Measurements from ENCODE around the gene BCL2L1. TPM values are rescaled to one million over a fixed set of nuclear protein-coding genes. Genes with fewer than 3 reads are reported as not detected.

The BCL2L1 gene
- polyA plus RNA-seq, 1 of the 3 experiments (the other 2 are of a cell fraction), result 99.9 TPM

DNA sequence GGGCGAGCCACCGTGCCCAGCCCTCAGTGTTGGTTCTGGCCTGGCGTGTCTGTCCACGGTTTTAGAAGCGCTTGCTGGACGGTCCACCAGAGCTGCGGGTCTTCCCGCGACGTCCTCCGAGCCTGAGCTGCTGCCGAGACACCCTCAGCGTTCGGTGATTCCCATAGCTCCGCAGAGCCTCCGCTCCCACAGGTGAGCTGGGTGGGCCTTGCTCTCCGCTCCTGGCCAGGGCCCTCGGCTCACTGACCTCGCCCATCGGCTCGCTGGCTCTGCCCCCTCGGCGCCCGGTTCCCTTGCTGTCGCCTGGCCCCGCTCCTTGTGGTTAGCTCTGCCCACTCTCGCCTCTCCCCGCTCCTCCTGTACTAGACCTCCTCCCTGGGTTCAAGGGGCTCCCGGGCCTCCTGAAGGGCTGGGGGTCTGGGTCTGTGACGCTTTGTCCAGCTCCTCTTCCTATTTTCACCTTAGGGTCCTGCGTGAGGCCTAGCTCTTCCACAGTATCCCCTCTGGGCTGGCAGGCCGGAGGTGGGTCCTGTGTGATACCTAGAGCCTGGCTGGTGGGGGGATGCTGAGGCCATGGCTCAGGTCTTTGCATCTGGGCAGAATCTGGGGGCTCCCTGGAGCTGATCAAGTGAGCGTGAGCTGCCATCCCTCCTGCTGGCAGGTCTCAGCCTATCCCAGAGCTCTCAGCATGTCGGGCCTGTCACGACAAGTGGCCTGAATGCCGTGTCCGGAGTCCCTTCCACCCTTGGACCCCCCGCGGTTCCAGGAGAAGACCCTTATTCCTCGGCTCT, 89.9 kb downstream of the BCL2L1 start:
- Histone ChIP-seq H3K9me2 (no peaks in the 10 kb centered on the region), H3K4me3 (ENCODE audit: low read depth in 2 of 2, low read length in 1 of 2) (no peak overlapping the region), H3K79me2 (ENCODE audit: insufficient read depth) (no peaks in the 10 kb centered on the region), H2AFZ (ENCODE audit: low read depth) (no peak overlapping the region), H3K9me3 (no peaks in the 10 kb centered on the region), H3K9ac (no peak overlapping the region), H3K27me3 (ENCODE audit: insufficient read depth) (no peaks in the 10 kb centered on the region), H4K20me1 (ENCODE audit: insufficient read depth) (no peaks in the 10 kb centered on the region), H3K4me1 (ENCODE audit: control insufficient read depth in 1 of 2, insufficient read depth in 2 of 2, low read depth in 1 of 2, low read length in 1 of 2) (peaks cover 0 to 12% of the 10 kb centered on the region in 2 experiments; a peak in 1 of 4 replicates), H3F3A (replicated peaks; ENCODE audit: insufficient read depth) (peaks cover 4% of the 10 kb centered on the region), H3K36me3 (replicated peaks in 1 of 2; ENCODE audit: control insufficient read depth in 1 of 2, insufficient read depth in 2 of 2, low read length in 1 of 2) (no peaks in the 10 kb centered on the region), H3K27ac (ENCODE audit: low read depth in 2 of 2, low read length in 1 of 2) (no peak overlapping the region; a peak in 1 of 4 replicates), H3K4me2 (no peak overlapping the region)
- WGBS (ENCODE audit: low lambda C conversion rate), result 95% methylated on average over 33 of the region's 40 CpGs
- TF ChIP-seq FOXM1 (IDR thresholded peaks at IDR 0.05; ENCODE audit: low read depth) (no peak), CHD2 (IDR thresholded peaks at IDR 0.05; ENCODE audit: low read length, partially characterized antibody) (no peak), POLR2AphosphoS5 (IDR thresholded peaks at IDR 0.05; ENCODE audit: low read depth, low read length) (no peak), SMC3 (IDR thresholded peaks at IDR 0.05; ENCODE audit: low read depth, low read length) (no peak)
- TF ChIP-seq, protein P1, sequence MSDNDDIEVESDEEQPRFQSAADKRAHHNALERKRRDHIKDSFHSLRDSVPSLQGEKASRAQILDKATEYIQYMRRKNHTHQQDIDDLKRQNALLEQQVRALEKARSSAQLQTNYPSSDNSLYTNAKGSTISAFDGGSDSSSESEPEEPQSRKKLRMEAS (IDR thresholded peaks at IDR 0.05; ENCODE audit: low read depth), result no peak
- DNase-seq, result no peak
- CTCF ChIA-PET, result interaction anchor here (0.7 to 6.7 kb wide), 9 partner anchors 18 to 210 kb away, joined by 3 to 84 read pairs (median 4); partner anchors contain the start of genes BCL2L1 and ID1
- POLR2A ChIA-PET, result interaction anchor here (1.2 to 2.7 kb wide), 2 partner anchors 64 to 91 kb away, joined by 4 to 12 read pairs; no protein-coding TSS in a partner anchor

DNA sequence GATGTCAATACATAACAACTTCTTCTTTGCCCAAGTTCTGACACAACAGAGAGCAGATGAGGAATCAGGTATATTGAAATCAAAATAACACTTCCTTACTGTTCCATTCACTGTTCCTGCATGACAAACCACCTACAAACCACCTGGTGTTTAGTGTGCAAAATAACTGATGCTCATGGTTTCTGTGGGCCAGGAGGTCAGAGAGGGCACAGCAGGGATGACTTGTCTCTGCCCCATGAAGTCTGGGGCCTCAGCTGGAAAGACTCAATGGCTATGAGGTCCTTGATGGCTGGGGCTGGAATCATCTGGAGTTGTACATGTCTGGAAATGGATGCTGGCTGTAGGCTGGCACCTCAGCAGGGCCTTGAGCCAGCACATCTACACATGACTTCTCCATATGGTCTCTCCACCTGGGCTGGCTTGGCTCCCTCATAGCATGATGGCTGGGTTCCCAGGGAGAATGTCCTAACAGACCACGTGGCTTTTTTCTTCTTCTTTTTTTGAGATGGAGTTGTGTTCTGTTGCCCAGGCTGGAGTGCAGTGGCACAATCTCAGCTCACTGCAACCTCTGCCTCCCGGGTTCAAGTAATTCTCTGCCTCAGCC, 92.4 kb downstream of the BCL2L1 start:
- no peaks in the 10 kb centered on the region for H3K9me2 ChIP-seq
- no peaks in the 10 kb centered on the region for H3K9me3 ChIP-seq
- CTCF ChIA-PET, result interaction anchor here (0.7 to 6.7 kb wide), 7 partner anchors 17 to 98 kb away, joined by 3 to 53 read pairs (median 3); no protein-coding TSS in a partner anchor
- H4K20me1 ChIP-seq (ENCODE audit: insufficient read depth), result no peaks in the 10 kb centered on the region
- no peaks in the 10 kb centered on the region for H3K27me3 ChIP-seq (ENCODE audit: insufficient read depth)
- no peak for DNase-seq
- no peak overlapping the region for H2AFZ ChIP-seq (ENCODE audit: low read depth)
- no peaks in the 10 kb centered on the region for H3K36me3 ChIP-seq (replicated peaks in 1 of 2; ENCODE audit: control insufficient read depth in 1 of 2, insufficient read depth in 2 of 2, low read length in 1 of 2)
- peaks cover 4% of the 10 kb centered on the region for H3F3A ChIP-seq (replicated peaks; ENCODE audit: insufficient read depth)
- H3K9ac ChIP-seq, result no peak overlapping the region
- H3K79me2 ChIP-seq (ENCODE audit: insufficient read depth), result no peaks in the 10 kb centered on the region
- no peak for TF ChIP-seq RAD21 (IDR thresholded peaks at IDR 0.05; ENCODE audit: low read length)
- TF ChIP-seq TCF12 (IDR thresholded peaks at IDR 0.05), result no peak
- TF ChIP-seq SMC3 (IDR thresholded peaks at IDR 0.05; ENCODE audit: low read depth, low read length), result no peak
- no peak for TF ChIP-seq FOXJ3 (CRISPR knock-in tag; IDR thresholded peaks at IDR 0.05)
- no peak for TF ChIP-seq GATA2 (CRISPR knock-in tag; IDR thresholded peaks at IDR 0.05)
- TF ChIP-seq EP300 (IDR thresholded peaks at IDR 0.05; ENCODE audit: borderline replicate concordance in 1 of 2, low read depth in 1 of 2, low read length in 1 of 2), result no peak
- no peak for TF ChIP-seq NRF1 (IDR thresholded peaks at IDR 0.05; ENCODE audit: low read depth, low read length)
- no peak for TF ChIP-seq TEAD4 (IDR thresholded peaks at IDR 0.05; ENCODE audit: borderline replicate concordance, insufficient read depth)
- TF ChIP-seq, protein P1 (IDR thresholded peaks at IDR 0.05; ENCODE audit: low read depth), result no peak
- no peak for TF ChIP-seq YY1 (IDR thresholded peaks at IDR 0.05; ENCODE audit: low read depth)
- no peak for TF ChIP-seq RFX5 (IDR thresholded peaks at IDR 0.05; ENCODE audit: low read length)
- no peak for TF ChIP-seq MEF2A (IDR thresholded peaks at IDR 0.05; ENCODE audit: borderline replicate concordance, low read depth)
- TF ChIP-seq SIN3A (IDR thresholded peaks at IDR 0.05; ENCODE audit: borderline replicate concordance, low read depth, low read length), result no peak
- no peak for TF ChIP-seq FOXM1 (IDR thresholded peaks at IDR 0.05; ENCODE audit: low read depth)
- TF ChIP-seq EZH2phosphoT487 (IDR thresholded peaks at IDR 0.05; ENCODE audit: borderline replicate concordance, low read depth), result no peak
- TF ChIP-seq, protein P2, sequence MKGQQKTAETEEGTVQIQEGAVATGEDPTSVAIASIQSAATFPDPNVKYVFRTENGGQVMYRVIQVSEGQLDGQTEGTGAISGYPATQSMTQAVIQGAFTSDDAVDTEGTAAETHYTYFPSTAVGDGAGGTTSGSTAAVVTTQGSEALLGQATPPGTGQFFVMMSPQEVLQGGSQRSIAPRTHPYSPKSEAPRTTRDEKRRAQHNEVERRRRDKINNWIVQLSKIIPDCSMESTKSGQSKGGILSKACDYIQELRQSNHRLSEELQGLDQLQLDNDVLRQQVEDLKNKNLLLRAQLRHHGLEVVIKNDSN (IDR thresholded peaks at IDR 0.05; ENCODE audit: borderline replicate concordance, low read depth), result no peak
- TF ChIP-seq, protein P3, sequence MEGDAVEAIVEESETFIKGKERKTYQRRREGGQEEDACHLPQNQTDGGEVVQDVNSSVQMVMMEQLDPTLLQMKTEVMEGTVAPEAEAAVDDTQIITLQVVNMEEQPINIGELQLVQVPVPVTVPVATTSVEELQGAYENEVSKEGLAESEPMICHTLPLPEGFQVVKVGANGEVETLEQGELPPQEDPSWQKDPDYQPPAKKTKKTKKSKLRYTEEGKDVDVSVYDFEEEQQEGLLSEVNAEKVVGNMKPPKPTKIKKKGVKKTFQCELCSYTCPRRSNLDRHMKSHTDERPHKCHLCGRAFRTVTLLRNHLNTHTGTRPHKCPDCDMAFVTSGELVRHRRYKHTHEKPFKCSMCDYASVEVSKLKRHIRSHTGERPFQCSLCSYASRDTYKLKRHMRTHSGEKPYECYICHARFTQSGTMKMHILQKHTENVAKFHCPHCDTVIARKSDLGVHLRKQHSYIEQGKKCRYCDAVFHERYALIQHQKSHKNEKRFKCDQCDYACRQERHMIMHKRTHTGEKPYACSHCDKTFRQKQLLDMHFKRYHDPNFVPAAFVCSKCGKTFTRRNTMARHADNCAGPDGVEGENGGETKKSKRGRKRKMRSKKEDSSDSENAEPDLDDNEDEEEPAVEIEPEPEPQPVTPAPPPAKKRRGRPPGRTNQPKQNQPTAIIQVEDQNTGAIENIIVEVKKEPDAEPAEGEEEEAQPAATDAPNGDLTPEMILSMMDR (IDR thresholded peaks at IDR 0.05), result no peak
- no peak overlapping the region for H3K4me3 ChIP-seq (ENCODE audit: low read depth in 2 of 2, low read length in 1 of 2)
- WGBS (ENCODE audit: low lambda C conversion rate), result 70% methylated on average over 2 of the region's 2 CpGs
- peak overlapping the region in 1 of 2 experiments; percentile 16; a peak in 1 of 4 replicates for H3K27ac ChIP-seq (ENCODE audit: low read depth in 2 of 2, low read length in 1 of 2)
- POLR2A ChIA-PET, result no interaction called here
- H3K4me2 ChIP-seq, result no peak overlapping the region
- peaks cover 0 to 6% of the 10 kb centered on the region in 2 experiments; a peak in 1 of 4 replicates for H3K4me1 ChIP-seq (ENCODE audit: control insufficient read depth in 1 of 2, insufficient read depth in 2 of 2, low read depth in 1 of 2, low read length in 1 of 2)

Data from SK-N-SH (cell line).